ENCODE measurements around the gene CNNM2. TPM values are rescaled to one million over a fixed set of nuclear protein-coding genes. Genes with fewer than 3 reads are reported as not detected.

Gene CNNM2
- polyA plus RNA-seq, 1 of the 3 experiments (the other 2 are of a cell fraction) = 4.0 TPM

GRCh38 chr10:103072891-103073290 is 154.8 kb downstream of the CNNM2 start:
- no peak overlapping the region for H2AFZ ChIP-seq (ENCODE audit: low read depth)
- H3K4me1 ChIP-seq (ENCODE audit: control insufficient read depth in 1 of 2, insufficient read depth in 2 of 2, low read depth in 1 of 2, low read length in 1 of 2) = peaks cover 0 to 4% of the 10 kb centered on the region in 2 experiments; a peak in 1 of 4 replicates
- H3K9me2 ChIP-seq = no peaks in the 10 kb centered on the region
- CTCF ChIA-PET = interaction anchor here (0.9 to 20.8 kb wide), 5 partner anchors 13 to 261 kb away, joined by 3 to 264 read pairs (median 5); partner anchors contain the start of gene CNNM2
- H3K4me2 ChIP-seq = no peak overlapping the region
- H3K9me3 ChIP-seq = no peaks in the 10 kb centered on the region
- TF ChIP-seq ZBTB33 (IDR thresholded peaks at IDR 0.05; ENCODE audit: borderline replicate concordance, low read depth) (no peak), TAF1 (IDR thresholded peaks at IDR 0.05; ENCODE audit: borderline replicate concordance, low read depth, low read length) (no peak), NRF1 (IDR thresholded peaks at IDR 0.05; ENCODE audit: low read depth, low read length) (no peak), NFIC (IDR thresholded peaks at IDR 0.05; ENCODE audit: borderline replicate concordance) (no peak), GABPA (IDR thresholded peaks at IDR 0.05; ENCODE audit: low read depth) (no peak), EZH2phosphoT487 (IDR thresholded peaks at IDR 0.05; ENCODE audit: borderline replicate concordance, low read depth) (no peak), MXI1 (IDR thresholded peaks at IDR 0.05; ENCODE audit: low read depth, low read length) (no peak)
- no peaks in the 10 kb centered on the region for H3K27me3 ChIP-seq (ENCODE audit: insufficient read depth)
- H3K27ac ChIP-seq (ENCODE audit: low read depth in 2 of 2, low read length in 1 of 2) = no peak overlapping the region
- WGBS (ENCODE audit: low lambda C conversion rate) = 94% methylated on average over 8 of the region's 8 CpGs
- peaks cover 0 to 9% of the 10 kb centered on the region in 2 experiments for H3K36me3 ChIP-seq (replicated peaks in 1 of 2; ENCODE audit: control insufficient read depth in 1 of 2, insufficient read depth in 2 of 2, low read length in 1 of 2)
- no peaks in the 10 kb centered on the region for H3K79me2 ChIP-seq (ENCODE audit: insufficient read depth)
- POLR2A ChIA-PET = no interaction called here
- H3K4me3 ChIP-seq (ENCODE audit: low read depth in 2 of 2, low read length in 1 of 2) = no peak overlapping the region
- no peaks in the 10 kb centered on the region for H3F3A ChIP-seq (replicated peaks; ENCODE audit: insufficient read depth)
- no peak for DNase-seq
- no peaks in the 10 kb centered on the region for H4K20me1 ChIP-seq (ENCODE audit: insufficient read depth)
- H3K9ac ChIP-seq = no peak overlapping the region

GRCh38 chr10:103077020-103077419 is 158.9 kb downstream of the CNNM2 start:
- H3K4me2 ChIP-seq = no peak overlapping the region
- ChIA-PET POLR2A (no interaction called here), CTCF (interaction anchor here (1.3 to 20.8 kb wide), 2 partner anchors 10 to 160 kb away, joined by 4 to 264 read pairs; partner anchors contain the start of gene CNNM2)
- no peak overlapping the region for H3K4me3 ChIP-seq (ENCODE audit: low read depth in 2 of 2, low read length in 1 of 2)
- H3K27ac ChIP-seq (ENCODE audit: low read depth in 2 of 2, low read length in 1 of 2) = no peak overlapping the region
- H3F3A ChIP-seq (replicated peaks; ENCODE audit: insufficient read depth) = no peaks in the 10 kb centered on the region
- H3K9me3 ChIP-seq = no peaks in the 10 kb centered on the region
- H3K9me2 ChIP-seq = no peaks in the 10 kb centered on the region
- H3K4me1 ChIP-seq (ENCODE audit: control insufficient read depth in 1 of 2, insufficient read depth in 2 of 2, low read depth in 1 of 2, low read length in 1 of 2) = no peaks in the 10 kb centered on the region
- DNase-seq = no peak
- H3K27me3 ChIP-seq (ENCODE audit: insufficient read depth) = no peaks in the 10 kb centered on the region
- peaks cover 0 to 9% of the 10 kb centered on the region in 2 experiments for H3K36me3 ChIP-seq (replicated peaks in 1 of 2; ENCODE audit: control insufficient read depth in 1 of 2, insufficient read depth in 2 of 2, low read length in 1 of 2)
- H4K20me1 ChIP-seq (ENCODE audit: insufficient read depth) = no peaks in the 10 kb centered on the region
- no peak overlapping the region for H3K9ac ChIP-seq
- 97% methylated on average over 12 of the region's 21 CpGs for WGBS (ENCODE audit: low lambda C conversion rate)
- H3K79me2 ChIP-seq (ENCODE audit: insufficient read depth) = no peaks in the 10 kb centered on the region
- no peak overlapping the region for H2AFZ ChIP-seq (ENCODE audit: low read depth)
- TF ChIP-seq ZBTB33 (IDR thresholded peaks at IDR 0.05; ENCODE audit: borderline replicate concordance, low read depth) (no peak), USF2 (IDR thresholded peaks at IDR 0.05; ENCODE audit: borderline replicate concordance, low read depth, low read length) (no peak), IRF3 (IDR thresholded peaks at IDR 0.05; ENCODE audit: low read depth, low read length) (no peak), CHD2 (IDR thresholded peaks at IDR 0.05; ENCODE audit: low read length, partially characterized antibody) (no peak), MAX (IDR thresholded peaks at IDR 0.05; ENCODE audit: low read depth) (no peak), MEF2A (IDR thresholded peaks at IDR 0.05; ENCODE audit: borderline replicate concordance, low read depth) (no peak), TAF1 (IDR thresholded peaks at IDR 0.05; ENCODE audit: borderline replicate concordance, low read depth, low read length) (no peak), FOXJ3 (CRISPR knock-in tag; IDR thresholded peaks at IDR 0.05) (no peak), TCF12 (IDR thresholded peaks at IDR 0.05) (no peak), EP300 (IDR thresholded peaks at IDR 0.05; ENCODE audit: borderline replicate concordance in 1 of 2, low read depth in 1 of 2, low read length in 1 of 2) (no peak), PBX3 (IDR thresholded peaks at IDR 0.05) (no peak), FOSL2 (IDR thresholded peaks at IDR 0.05; ENCODE audit: borderline replicate concordance, low read depth) (no peak), GATA2 (CRISPR knock-in tag; IDR thresholded peaks at IDR 0.05) (no peak), POLR2AphosphoS5 (IDR thresholded peaks at IDR 0.05; ENCODE audit: low read depth, low read length) (no peak), ELF1 (IDR thresholded peaks at IDR 0.05) (no peak), RCOR1 (IDR thresholded peaks at IDR 0.05; ENCODE audit: low read length) (no peak)

All from SK-N-SH (cell line).